ENCODE results near the gene CADM1.

DNA sequence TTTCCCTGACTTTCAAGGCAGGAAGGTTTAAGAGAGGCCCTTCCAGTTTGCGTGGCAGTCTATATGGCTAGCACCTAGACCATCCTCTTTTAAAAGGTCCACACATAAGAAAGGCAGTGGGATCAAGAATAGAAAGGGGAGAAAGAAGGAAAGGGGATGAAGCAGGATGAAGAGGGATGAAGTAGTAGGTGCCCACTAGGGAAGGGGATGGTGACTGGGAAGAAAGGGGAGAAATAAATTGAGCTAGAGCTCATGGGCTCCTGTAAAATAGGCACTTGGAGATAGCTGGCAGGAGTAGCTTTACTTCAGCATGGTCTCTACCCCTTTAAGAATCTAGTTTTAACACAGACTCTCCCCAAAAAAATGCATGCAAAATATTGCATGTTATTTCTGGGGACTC lies 41.5 kb downstream of the CADM1 start:
- TF ChIP-seq, protein P1, sequence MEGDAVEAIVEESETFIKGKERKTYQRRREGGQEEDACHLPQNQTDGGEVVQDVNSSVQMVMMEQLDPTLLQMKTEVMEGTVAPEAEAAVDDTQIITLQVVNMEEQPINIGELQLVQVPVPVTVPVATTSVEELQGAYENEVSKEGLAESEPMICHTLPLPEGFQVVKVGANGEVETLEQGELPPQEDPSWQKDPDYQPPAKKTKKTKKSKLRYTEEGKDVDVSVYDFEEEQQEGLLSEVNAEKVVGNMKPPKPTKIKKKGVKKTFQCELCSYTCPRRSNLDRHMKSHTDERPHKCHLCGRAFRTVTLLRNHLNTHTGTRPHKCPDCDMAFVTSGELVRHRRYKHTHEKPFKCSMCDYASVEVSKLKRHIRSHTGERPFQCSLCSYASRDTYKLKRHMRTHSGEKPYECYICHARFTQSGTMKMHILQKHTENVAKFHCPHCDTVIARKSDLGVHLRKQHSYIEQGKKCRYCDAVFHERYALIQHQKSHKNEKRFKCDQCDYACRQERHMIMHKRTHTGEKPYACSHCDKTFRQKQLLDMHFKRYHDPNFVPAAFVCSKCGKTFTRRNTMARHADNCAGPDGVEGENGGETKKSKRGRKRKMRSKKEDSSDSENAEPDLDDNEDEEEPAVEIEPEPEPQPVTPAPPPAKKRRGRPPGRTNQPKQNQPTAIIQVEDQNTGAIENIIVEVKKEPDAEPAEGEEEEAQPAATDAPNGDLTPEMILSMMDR (IDR thresholded peaks at IDR 0.05; ENCODE audit: low read depth, low read length): no peak
- no peak for TF ChIP-seq EZH2phosphoT487 (IDR thresholded peaks at IDR 0.05; ENCODE audit: low read depth)

Measured in OCI-LY3 (cell line).